ENCODE data around the gene PDE6B. TPM values are rescaled to one million over a fixed set of nuclear protein-coding genes. Genes with fewer than 3 reads are reported as not detected.
A peak's percentile ranks its signal among the peaks of the same experiment; 100 is the strongest.

The PDE6B gene
- total RNA-seq, 1 donor = not detected

GRCh38 chr4:650951-651883, 25.8 kb downstream of the PDE6B start:
- Histone ChIP-seq H4K20me1 (ENCODE audit: insufficient read depth, low read length) (no peaks in the 10 kb centered on the region), H3K36me3 (ENCODE audit: insufficient read depth, low read length) (no peaks in the 10 kb centered on the region), H3K27ac (ENCODE audit: low read depth, low read length) (no peak overlapping the region), H3K4me3 (ENCODE audit: insufficient read depth, low read length) (no peak overlapping the region), H2AFZ (ENCODE audit: low read length) (no peak overlapping the region), H3K4me1 (ENCODE audit: insufficient read depth, low read length) (no peaks in the 10 kb centered on the region), H3K4me2 (ENCODE audit: insufficient read depth, low read length) (no peak overlapping the region), H3K9me3 (ENCODE audit: low read depth, low read length) (no peaks in the 10 kb centered on the region), H3K79me2 (ENCODE audit: insufficient read depth, low read length) (no peaks in the 10 kb centered on the region), H3K27me3 (ENCODE audit: insufficient read depth, low read length) (no peaks in the 10 kb centered on the region)
- DNase-seq (ENCODE audit: insufficient read length, low spot score, missing footprints) = peak; percentile 88
- TF ChIP-seq CTCF (IDR thresholded peaks at IDR 0.05; ENCODE audit: extremely low read depth, low read depth, low read length) = no peak

- H2AFZ ChIP-seq (ENCODE audit: low read length) = no peak overlapping the region
- no peaks in the 10 kb centered on the region for H3K36me3 ChIP-seq (ENCODE audit: insufficient read depth, low read length)
- no peaks in the 10 kb centered on the region for H3K27me3 ChIP-seq (ENCODE audit: insufficient read depth, low read length)
- DNase-seq (ENCODE audit: insufficient read length, low spot score, missing footprints) = peak; percentile 80
- H3K9me3 ChIP-seq (ENCODE audit: low read depth, low read length) = no peaks in the 10 kb centered on the region
- no peaks in the 10 kb centered on the region for H3K4me1 ChIP-seq (ENCODE audit: insufficient read depth, low read length)
- no peak overlapping the region for H3K4me2 ChIP-seq (ENCODE audit: insufficient read depth, low read length)
- no peak overlapping the region for H3K27ac ChIP-seq (ENCODE audit: low read depth, low read length)
- H3K4me3 ChIP-seq (ENCODE audit: insufficient read depth, low read length) = no peak overlapping the region
- no peaks in the 10 kb centered on the region for H4K20me1 ChIP-seq (ENCODE audit: insufficient read depth, low read length)
- TF ChIP-seq CTCF (IDR thresholded peaks at IDR 0.05; ENCODE audit: extremely low read depth, low read depth, low read length) = no peak
- no peaks in the 10 kb centered on the region for H3K79me2 ChIP-seq (ENCODE audit: insufficient read depth, low read length)
Observed at GRCh38 chr4:651884-652642, 26.7 kb downstream of the PDE6B start.

GRCh38 chr4:653080-653821, 27.9 kb downstream of the PDE6B start:
- Histone ChIP-seq H3K4me1 (ENCODE audit: insufficient read depth, low read length) (no peaks in the 10 kb centered on the region), H3K79me2 (ENCODE audit: insufficient read depth, low read length) (no peaks in the 10 kb centered on the region), H3K36me3 (ENCODE audit: insufficient read depth, low read length) (no peaks in the 10 kb centered on the region), H4K20me1 (ENCODE audit: insufficient read depth, low read length) (no peaks in the 10 kb centered on the region), H3K27me3 (ENCODE audit: insufficient read depth, low read length) (no peaks in the 10 kb centered on the region), H3K4me3 (ENCODE audit: insufficient read depth, low read length) (no peak overlapping the region), H2AFZ (ENCODE audit: low read length) (no peak overlapping the region), H3K4me2 (ENCODE audit: insufficient read depth, low read length) (no peak overlapping the region), H3K27ac (ENCODE audit: low read depth, low read length) (no peak overlapping the region), H3K9me3 (ENCODE audit: low read depth, low read length) (no peaks in the 10 kb centered on the region)
- TF ChIP-seq CTCF (IDR thresholded peaks at IDR 0.05; ENCODE audit: extremely low read depth, low read depth, low read length) = no peak
- DNase-seq (ENCODE audit: insufficient read length, low spot score, missing footprints) = peak; percentile 85
